Measurements from ENCODE around the gene TRPC4AP. TPM values are rescaled to one million over a fixed set of nuclear protein-coding genes. Genes with fewer than 3 reads are reported as not detected.

TRPC4AP gene
- total RNA-seq, 1 experiment from 2014 or later = 79.0 TPM

DNA sequence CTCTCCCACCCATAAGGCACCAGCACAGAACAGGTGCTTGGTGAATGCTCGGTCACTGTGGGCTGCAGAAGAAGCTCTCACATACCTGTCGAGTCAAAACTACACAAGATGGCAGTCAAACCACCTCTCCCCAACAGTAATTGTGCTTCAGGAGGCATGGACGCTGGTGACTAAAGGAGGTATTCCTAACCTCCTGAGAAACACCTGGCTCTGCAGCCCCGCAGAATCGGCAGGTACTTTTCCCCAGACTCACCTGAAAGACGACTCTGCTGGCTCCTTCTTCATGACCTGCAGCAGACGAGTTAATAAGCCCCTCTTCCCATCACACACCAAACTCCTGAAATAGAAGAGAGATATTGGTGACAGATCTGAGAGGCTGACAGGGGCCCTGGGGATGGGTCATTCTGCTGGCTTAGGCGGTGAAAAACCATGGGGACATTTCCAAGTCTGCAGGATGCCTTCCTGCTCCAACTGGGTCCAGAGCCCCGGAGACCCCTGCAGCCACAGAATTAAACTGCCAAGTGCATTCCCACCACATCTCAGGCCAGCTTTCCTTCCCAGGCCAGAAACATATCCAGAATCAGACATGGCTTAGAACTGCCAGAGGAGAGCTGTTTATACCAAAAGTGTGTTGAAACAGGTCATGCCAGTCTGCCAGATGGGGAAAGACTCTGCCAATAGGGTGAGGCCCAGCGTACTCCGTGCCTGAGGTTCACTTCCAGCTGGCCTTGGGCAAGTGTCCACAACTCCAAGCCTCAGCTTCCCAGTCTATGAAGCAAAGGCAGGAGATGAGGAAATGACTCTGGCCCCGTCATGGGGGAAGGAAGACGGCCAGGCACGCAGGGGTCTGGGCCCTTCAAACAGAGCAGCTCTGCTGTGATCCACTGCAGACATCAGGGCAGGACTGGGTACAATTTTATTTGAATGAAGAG lies 83.9 kb downstream of the TRPC4AP start:
- BruUV-seq (replicated peaks) = no TSS peak
- intact Hi-C loops (cut with micrococcal nuclease; ENCODE audit: unreplicated experiment) = no loop called here
- CTCF ChIA-PET = interaction anchor here (0.5 kb wide), 1 partner anchor 705 kb away, joined by 3 read pairs; no protein-coding TSS in a partner anchor
- DNase-seq = no peak
- Mint-ChIP-seq H3K4me1 (ENCODE audit: low read depth, unreplicated experiment) (no peaks in the 10 kb centered on the region), H3K4me3 (ENCODE audit: low read depth, unreplicated experiment) (no peak overlapping the region), H3K27ac (ENCODE audit: unreplicated experiment) (peak overlapping the region; percentile 10), H3K27me3 (ENCODE audit: unreplicated experiment) (no peaks in the 10 kb centered on the region), H3K36me3 (ENCODE audit: insufficient read depth, unreplicated experiment) (peaks cover 70% of the 10 kb centered on the region), H3K9me3 (ENCODE audit: low read depth, unreplicated experiment) (no peaks in the 10 kb centered on the region)
- TF ChIP-seq CTCF (IDR thresholded peaks at IDR 0.05; ENCODE audit: unreplicated experiment) = no peak

- Mint-ChIP-seq H3K36me3 (ENCODE audit: insufficient read depth, unreplicated experiment) (peaks cover 69% of the 10 kb centered on the region), H3K9me3 (ENCODE audit: low read depth, unreplicated experiment) (no peaks in the 10 kb centered on the region), H3K4me3 (ENCODE audit: low read depth, unreplicated experiment) (no peak overlapping the region), H3K4me1 (ENCODE audit: low read depth, unreplicated experiment) (no peaks in the 10 kb centered on the region), H3K27ac (ENCODE audit: unreplicated experiment) (no peak overlapping the region), H3K27me3 (ENCODE audit: unreplicated experiment) (no peaks in the 10 kb centered on the region)
- CTCF ChIA-PET = no interaction called here
- intact Hi-C loops (cut with micrococcal nuclease; ENCODE audit: unreplicated experiment) = no loop called here
- BruUV-seq (replicated peaks) = no TSS peak
- DNase-seq = no peak
- TF ChIP-seq CTCF (IDR thresholded peaks at IDR 0.05; ENCODE audit: unreplicated experiment) = no peak
Measured at GRCh38 chr20:35007891-35008290, 84.7 kb downstream of the TRPC4AP start.

DNA sequence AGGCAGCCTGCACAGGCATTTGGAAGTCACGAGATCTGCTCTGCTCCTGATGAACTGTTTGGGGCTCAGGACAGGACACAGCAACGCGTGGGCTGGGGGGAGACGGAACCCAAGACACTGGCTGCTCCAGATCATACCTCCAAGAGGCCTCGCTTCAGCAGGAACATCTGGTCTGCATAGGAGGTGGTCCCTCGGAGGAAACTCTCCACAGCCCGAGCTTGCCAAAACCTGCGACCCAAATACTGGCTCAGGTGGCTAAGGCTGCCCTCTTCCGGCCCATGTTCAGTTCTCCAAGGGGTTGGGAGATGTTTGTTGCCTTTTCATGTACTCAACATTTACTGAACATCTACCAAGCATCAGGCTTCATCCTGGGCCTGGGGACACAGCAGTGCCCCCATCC lies 85.2 kb downstream of the TRPC4AP start:
- no TSS peak for BruUV-seq (replicated peaks)
- CTCF ChIA-PET = no interaction called here
- TF ChIP-seq CTCF (IDR thresholded peaks at IDR 0.05; ENCODE audit: unreplicated experiment) = no peak
- H3K27ac Mint-ChIP-seq (ENCODE audit: unreplicated experiment) = no peak overlapping the region
- DNase-seq = no peak
- no peaks in the 10 kb centered on the region for H3K9me3 Mint-ChIP-seq (ENCODE audit: low read depth, unreplicated experiment)
- H3K4me1 Mint-ChIP-seq (ENCODE audit: low read depth, unreplicated experiment) = no peaks in the 10 kb centered on the region
- H3K27me3 Mint-ChIP-seq (ENCODE audit: unreplicated experiment) = no peaks in the 10 kb centered on the region
- intact Hi-C loops (cut with micrococcal nuclease; ENCODE audit: unreplicated experiment) = no loop called here
- no peak overlapping the region for H3K4me3 Mint-ChIP-seq (ENCODE audit: low read depth, unreplicated experiment)
- H3K36me3 Mint-ChIP-seq (ENCODE audit: insufficient read depth, unreplicated experiment) = peaks cover 70% of the 10 kb centered on the region

- DNase-seq = no peak
- intact Hi-C loops (cut with micrococcal nuclease; ENCODE audit: unreplicated experiment) = no loop called here
- Mint-ChIP-seq H3K36me3 (ENCODE audit: insufficient read depth, unreplicated experiment) (peaks cover 69% of the 10 kb centered on the region), H3K27me3 (ENCODE audit: unreplicated experiment) (no peaks in the 10 kb centered on the region), H3K27ac (ENCODE audit: unreplicated experiment) (peak overlapping the region; percentile 30), H3K4me3 (ENCODE audit: low read depth, unreplicated experiment) (no peak overlapping the region), H3K9me3 (ENCODE audit: low read depth, unreplicated experiment) (no peaks in the 10 kb centered on the region), H3K4me1 (ENCODE audit: low read depth, unreplicated experiment) (no peaks in the 10 kb centered on the region)
- CTCF ChIA-PET = interaction anchor here (0.6 kb wide), 1 partner anchor 395 kb away, joined by 3 read pairs; no protein-coding TSS in a partner anchor
- no peak for TF ChIP-seq CTCF (IDR thresholded peaks at IDR 0.05; ENCODE audit: unreplicated experiment)
- BruUV-seq (replicated peaks) = no TSS peak
Measured at GRCh38 chr20:35006531-35006971, 86.1 kb downstream of the TRPC4AP start.
